ENCODE results near the gene SLC24A4. TPM values are rescaled to one million over a fixed set of nuclear protein-coding genes. Genes with fewer than 3 reads are reported as not detected.

SLC24A4 gene
- total RNA-seq, 1 experiment from 2014 or later, result not detected

DNA sequence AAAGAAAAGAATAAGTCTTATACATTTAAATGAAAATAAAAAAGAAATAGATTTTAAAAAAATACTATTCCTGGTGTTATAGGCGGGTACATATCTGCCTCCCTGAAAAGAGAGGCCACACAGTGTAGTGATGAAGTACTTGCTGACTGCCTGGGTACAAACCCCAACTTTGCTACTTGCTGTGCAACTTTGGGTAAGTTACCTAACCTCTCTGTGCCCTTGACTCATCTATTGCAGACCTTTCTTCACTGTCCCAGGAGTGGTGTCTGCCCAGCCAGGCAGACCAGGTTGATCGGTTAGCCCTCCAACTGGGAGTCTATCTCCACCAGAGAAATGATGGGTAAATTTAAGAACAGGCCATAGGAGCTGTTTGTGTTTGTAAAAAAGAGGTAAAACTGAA, 82.0 kb downstream of the SLC24A4 start:
- intact Hi-C loops (cut with micrococcal nuclease), result no loop called here
- Histone ChIP-seq H3K4me1 (ENCODE audit: control insufficient read depth in 1 of 2, insufficient read depth in 2 of 2, low read length in 2 of 2) (peaks cover 0 to 8% of the 10 kb centered on the region in 2 experiments; a peak in 2 of 4 replicates), H3K9me3 (ENCODE audit: control insufficient read depth in 1 of 2, insufficient read depth in 1 of 2, low read depth in 1 of 2, low read length in 2 of 2) (no peaks in the 10 kb centered on the region), H3K4me3 (replicated peaks in 1 of 2; ENCODE audit: low read depth in 1 of 2, low read length in 2 of 2) (no peak overlapping the region), H3K4me2 (ENCODE audit: low read length) (no peak overlapping the region), H3K36me3 (ENCODE audit: control insufficient read depth in 1 of 2, insufficient read depth in 2 of 2, low read length in 2 of 2) (no peaks in the 10 kb centered on the region), H2AFZ (ENCODE audit: low read depth, low read length, poor library complexity, severe bottlenecking) (no peak overlapping the region), H3K27me3 (ENCODE audit: insufficient read depth, low read length) (no peaks in the 10 kb centered on the region), H3K27ac (ENCODE audit: low read depth, low read length) (no peak overlapping the region), H3K9me2 (ENCODE audit: insufficient read depth) (no peaks in the 10 kb centered on the region), H4K20me1 (ENCODE audit: insufficient read depth) (no peaks in the 10 kb centered on the region), H3K79me2 (ENCODE audit: insufficient read depth, low read length) (no peaks in the 10 kb centered on the region), H3K9ac (ENCODE audit: low read length) (no peak overlapping the region)
- POLR2A ChIA-PET, result no interaction called here
- TF ChIP-seq CEBPB (IDR thresholded peaks at IDR 0.05; ENCODE audit: low read depth), result no peak
- no peak for TF ChIP-seq MAX (IDR thresholded peaks at IDR 0.05)
- no peak for TF ChIP-seq POLR2A (IDR thresholded peaks at IDR 0.05; ENCODE audit: borderline replicate concordance, extremely low read depth, insufficient read depth, insufficient read length)
- TF ChIP-seq POLR2AphosphoS5 (IDR thresholded peaks at IDR 0.05; ENCODE audit: low read depth, low read length), result no peak
- no peak for TF ChIP-seq EZH2 (IDR thresholded peaks at IDR 0.05)
- TF ChIP-seq EGR1 (IDR thresholded peaks at IDR 0.05; ENCODE audit: low read depth), result no peak
- no peak for TF ChIP-seq ZNF274 (IDR thresholded peaks at IDR 0.05; ENCODE audit: low read depth, low read length)
- TF ChIP-seq SP1 (IDR thresholded peaks at IDR 0.05; ENCODE audit: low read depth), result no peak
- CTCF ChIA-PET, result no interaction called here
- RAD21 ChIA-PET (ENCODE audit: low non-redundant PET in 1 of 2, low total read pairs in 2 of 2, uncharacterized antibody in 2 of 2, unreplicated experiment in 2 of 2), result no interaction called here
- DNase-seq (ENCODE audit: low read depth, low spot score) (no peak), ATAC-seq (no peak)
- no TSS peak for BruUV-seq (replicated peaks)

DNA sequence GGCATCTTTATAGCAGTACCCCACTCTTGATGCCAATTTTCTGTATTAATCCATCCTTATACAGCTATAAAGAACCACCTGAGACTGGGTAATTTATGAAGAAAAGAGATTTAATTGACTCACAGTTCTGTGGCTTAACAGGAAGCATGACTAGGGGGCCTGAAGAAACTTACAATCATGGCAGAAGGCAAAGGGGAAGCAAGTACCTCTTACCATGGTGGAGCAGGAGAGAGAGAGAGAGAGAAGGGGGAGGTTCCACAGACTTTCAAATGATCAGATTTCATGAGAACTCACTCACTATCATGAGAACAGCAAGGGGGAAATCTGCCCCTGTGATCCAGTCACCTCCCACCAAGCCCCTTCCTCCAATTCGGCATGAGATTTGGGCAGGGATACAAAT, 84.4 kb downstream of the SLC24A4 start:
- Histone ChIP-seq H3K79me2 (ENCODE audit: insufficient read depth, low read length) (no peaks in the 10 kb centered on the region), H3K36me3 (ENCODE audit: control insufficient read depth in 1 of 2, insufficient read depth in 2 of 2, low read length in 2 of 2) (no peaks in the 10 kb centered on the region), H3K27me3 (ENCODE audit: insufficient read depth, low read length) (no peaks in the 10 kb centered on the region), H4K20me1 (ENCODE audit: insufficient read depth) (no peaks in the 10 kb centered on the region), H3K9ac (ENCODE audit: low read length) (no peak overlapping the region), H2AFZ (ENCODE audit: low read depth, low read length, poor library complexity, severe bottlenecking) (no peak overlapping the region), H3K27ac (ENCODE audit: low read depth, low read length) (no peak overlapping the region), H3K4me3 (replicated peaks in 1 of 2; ENCODE audit: low read depth in 1 of 2, low read length in 2 of 2) (no peak overlapping the region), H3K9me2 (ENCODE audit: insufficient read depth) (no peaks in the 10 kb centered on the region), H3K4me2 (ENCODE audit: low read length) (no peak overlapping the region), H3K9me3 (ENCODE audit: control insufficient read depth in 1 of 2, insufficient read depth in 1 of 2, low read depth in 1 of 2, low read length in 2 of 2) (no peaks in the 10 kb centered on the region), H3K4me1 (ENCODE audit: control insufficient read depth in 1 of 2, insufficient read depth in 2 of 2, low read length in 2 of 2) (peaks cover 0 to 8% of the 10 kb centered on the region in 2 experiments; a peak in 2 of 4 replicates)
- no TSS peak for BruUV-seq (replicated peaks)
- CTCF ChIA-PET, result no interaction called here
- DNase-seq (ENCODE audit: low read depth, low spot score) (no peak), ATAC-seq (no peak)
- POLR2A ChIA-PET, result no interaction called here
- intact Hi-C loops (cut with micrococcal nuclease), result no loop called here
- RAD21 ChIA-PET (ENCODE audit: low non-redundant PET in 1 of 2, low total read pairs in 2 of 2, uncharacterized antibody in 2 of 2, unreplicated experiment in 2 of 2), result no interaction called here
- TF ChIP-seq ZFX (IDR thresholded peaks at IDR 0.05) (no peak), ATF3 (IDR thresholded peaks at IDR 0.05) (no peak), POLR2AphosphoS5 (IDR thresholded peaks at IDR 0.05; ENCODE audit: low read depth, low read length) (no peak), RAD21 (IDR thresholded peaks at IDR 0.05; ENCODE audit: low read depth) (no peak), POLR2A (IDR thresholded peaks at IDR 0.05; ENCODE audit: borderline replicate concordance, extremely low read depth, insufficient read depth, insufficient read length) (no peak), ZBTB33 (IDR thresholded peaks at IDR 0.05; ENCODE audit: extremely low read depth, insufficient replicate concordance, low read length) (no peak), JUND (IDR thresholded peaks at IDR 0.05) (no peak), SIN3A (IDR thresholded peaks at IDR 0.05; ENCODE audit: low read depth) (no peak), ZNF274 (IDR thresholded peaks at IDR 0.05; ENCODE audit: low read depth, low read length) (no peak), ELF1 (IDR thresholded peaks at IDR 0.05; ENCODE audit: borderline replicate concordance, low read depth) (no peak), TCF7L2 (IDR thresholded peaks at IDR 0.05; ENCODE audit: borderline replicate concordance, extremely low read depth, insufficient read depth, insufficient read length) (no peak), SRF (IDR thresholded peaks at IDR 0.05; ENCODE audit: low read depth) (no peak), EZH2phosphoT487 (IDR thresholded peaks at IDR 0.05; ENCODE audit: borderline replicate concordance) (no peak), YY1 (IDR thresholded peaks at IDR 0.05; ENCODE audit: extremely low read depth, insufficient replicate concordance, low read depth, low read length) (no peak), MAX (IDR thresholded peaks at IDR 0.05) (no peak), CBX3 (IDR thresholded peaks at IDR 0.05; ENCODE audit: low read depth) (no peak), SP1 (IDR thresholded peaks at IDR 0.05; ENCODE audit: low read depth) (no peak), FOSL1 (IDR thresholded peaks at IDR 0.05; ENCODE audit: low read depth) (no peak)
